Panc1 (cell line): Measurements from ENCODE around the gene BCL2L1. TPM values are rescaled to one million over a fixed set of nuclear protein-coding genes. Genes with fewer than 3 reads are reported as not detected.

Source experiments
- ATAC-seq: fragments of 200-7000 bp; cut with Tn5 transposase; 2 replicates; pipeline ENCODE4 v1.9.1; 2020; ENCODE audit warnings: mild to moderate bottlenecking, moderate library complexity
- BruUV-seq: library from RNA; stranded (reverse); fragments of 400-500 nt; replicated peaks from 2 replicates; lab custom pipeline; 2021; lab: Mats Ljungman, UMichigan
- CTCF ChIA-PET: fragments of 300-600 bp; sonication (Branson Sonifier 250); formaldehyde crosslinking; loops from one replicate; lab custom pipeline; 2022; ENCODE audit warnings: antibody characterized with exemption; lab: Charles Lee
- POLR2A ChIA-PET: fragments of 300-600 bp; sonication (Branson Sonifier 250); formaldehyde crosslinking; loops from one replicate; lab custom pipeline; 2022; ENCODE audit warnings: antibody characterized with exemption; lab: Charles Lee
- DNase-seq: peaks from one replicate; pipeline ENCODE4 v3.0.0-alpha.2; 2010; ENCODE audit warnings: low read depth, low spot score
- H3K27ac ChIP-seq: 2 replicates; pipeline ENCODE4 v1.5.1; 2011; ENCODE audit warnings: mild to moderate bottlenecking, low read length, inconsistent platforms
- H3K27me3 ChIP-seq: fragments of 200-500 bp; sonication (Bioruptor generic); 2 replicates; pipeline ENCODE4 v1.6.0; 2014; ENCODE audit warnings: low read length, inconsistent platforms; ENCODE audit not compliant: control insufficient read depth, insufficient read depth
- H3K36me3 ChIP-seq: fragments of 200-500 bp; sonication (Bioruptor generic); 2 replicates; pipeline ENCODE4 v1.5.1; 2014; ENCODE audit warnings: inconsistent platforms, mild to moderate bottlenecking, low read length, moderate library complexity; ENCODE audit not compliant: control insufficient read depth, insufficient read depth
- H3K4me1 ChIP-seq: 2 replicates; pipeline ENCODE4 v1.5.1; 2011; ENCODE audit warnings: inconsistent platforms, mild to moderate bottlenecking, low read length, moderate library complexity; ENCODE audit not compliant: control insufficient read depth, insufficient read depth
- H3K4me3 ChIP-seq, 2 experiments: 2 replicates each; pipeline ENCODE4 v1.5.1; 2011 to 2012; ENCODE audit warnings: low read depth in 2 of 2, low read length in 2 of 2, mild to moderate bottlenecking in 2 of 2, inconsistent platforms in 1 of 2, moderate library complexity in 1 of 2
- H3K9me3 ChIP-seq: fragments of 200-500 bp; sonication (Bioruptor generic); 2 replicates; pipeline ENCODE4 v1.5.1; 2014; ENCODE audit warnings: low read depth, mild to moderate bottlenecking, inconsistent platforms, low read length, moderate library complexity; ENCODE audit not compliant: control insufficient read depth, insufficient read depth
- POLR2AphosphoS5 ChIP-seq: IDR thresholded peaks from 2 replicates; pipeline ENCODE4 v1.6.1; 2012; ENCODE audit warnings: mild to moderate bottlenecking, low read depth, low read length, moderate library complexity
- SIN3A ChIP-seq: IDR thresholded peaks from 2 replicates; pipeline ENCODE4 v1.6.1; 2012; ENCODE audit warnings: low read depth, mild to moderate bottlenecking, low read length, moderate library complexity, borderline replicate concordance; ENCODE audit not compliant: insufficient read depth
- TCF7L2 ChIP-seq: IDR thresholded peaks from 2 replicates; pipeline ENCODE4 v1.6.1; 2011; ENCODE audit warnings: mild to moderate bottlenecking, low read depth, low read length, inconsistent platforms
- in situ Hi-C: cut with HindIII; loops from 2 replicates; pipeline ENCODE4 v1.10.0; 2016; ENCODE audit warnings: low sequenced_read_pairs, low pct_unique_long_range_greater_than_20kb
- intact Hi-C: fragments of 100-400 bp; cut with micrococcal nuclease; formaldehyde crosslinking; loops from one replicate; pipeline ENCODE4 v1.10.0; 2022; ENCODE audit not compliant: unreplicated experiment
- total RNA-seq: library from RNA; stranded (reverse); gene quantifications from one replicate; pipeline ENCODE4 v1.2.1, GENCODE V29; 2021; ENCODE audit not compliant: unreplicated experiment
- TF ChIP-seq, protein P1 (sequence below), 2 experiments: IDR thresholded peaks; 2 replicates each; pipeline ENCODE4 v1.6.1; 2011 to 2012; ENCODE audit warnings: low read depth in 2 of 2, control low read depth in 1 of 2, low read length in 1 of 2, mild to moderate bottlenecking in 1 of 2, moderate library complexity in 1 of 2; ENCODE audit not compliant: insufficient read depth in 1 of 2
- TF ChIP-seq, protein P2 (sequence below): fragments of 450-650 bp; IDR thresholded peaks from 2 replicates; pipeline ENCODE4 v1.5.1; 2017; ENCODE audit warnings: mild to moderate bottlenecking

BCL2L1 gene
- total RNA-seq, 1 experiment from 2014 or later: 150 TPM

- no TSS peak for BruUV-seq
- in situ Hi-C loops: no loop called here
- Histone ChIP-seq H3K27me3 (no peaks in the 10 kb centered on the region), H3K36me3 (no peaks in the 10 kb centered on the region), H3K4me3 (no peak overlapping the region), H3K9me3 (no peaks in the 10 kb centered on the region), H3K4me1 (no peaks in the 10 kb centered on the region), H3K27ac (no peak overlapping the region)
- DNase-seq (no peak), ATAC-seq (no peak)
- intact Hi-C loops: loop anchor here (10.0 kb wide), 1 partner anchor 556 kb away; no protein-coding TSS in a partner anchor
- ChIA-PET POLR2A (interaction anchor here (0.5 to 1.7 kb wide), 5 partner anchors 9 to 448 kb away, joined by 3 to 9 read pairs (median 3); no protein-coding TSS in a partner anchor), CTCF (interaction anchor here (1.4 kb wide), 1 partner anchor 85 kb away, joined by 4 read pairs; no protein-coding TSS in a partner anchor)
- no peak for TF ChIP-seq POLR2AphosphoS5
- TF ChIP-seq, protein P1, sequence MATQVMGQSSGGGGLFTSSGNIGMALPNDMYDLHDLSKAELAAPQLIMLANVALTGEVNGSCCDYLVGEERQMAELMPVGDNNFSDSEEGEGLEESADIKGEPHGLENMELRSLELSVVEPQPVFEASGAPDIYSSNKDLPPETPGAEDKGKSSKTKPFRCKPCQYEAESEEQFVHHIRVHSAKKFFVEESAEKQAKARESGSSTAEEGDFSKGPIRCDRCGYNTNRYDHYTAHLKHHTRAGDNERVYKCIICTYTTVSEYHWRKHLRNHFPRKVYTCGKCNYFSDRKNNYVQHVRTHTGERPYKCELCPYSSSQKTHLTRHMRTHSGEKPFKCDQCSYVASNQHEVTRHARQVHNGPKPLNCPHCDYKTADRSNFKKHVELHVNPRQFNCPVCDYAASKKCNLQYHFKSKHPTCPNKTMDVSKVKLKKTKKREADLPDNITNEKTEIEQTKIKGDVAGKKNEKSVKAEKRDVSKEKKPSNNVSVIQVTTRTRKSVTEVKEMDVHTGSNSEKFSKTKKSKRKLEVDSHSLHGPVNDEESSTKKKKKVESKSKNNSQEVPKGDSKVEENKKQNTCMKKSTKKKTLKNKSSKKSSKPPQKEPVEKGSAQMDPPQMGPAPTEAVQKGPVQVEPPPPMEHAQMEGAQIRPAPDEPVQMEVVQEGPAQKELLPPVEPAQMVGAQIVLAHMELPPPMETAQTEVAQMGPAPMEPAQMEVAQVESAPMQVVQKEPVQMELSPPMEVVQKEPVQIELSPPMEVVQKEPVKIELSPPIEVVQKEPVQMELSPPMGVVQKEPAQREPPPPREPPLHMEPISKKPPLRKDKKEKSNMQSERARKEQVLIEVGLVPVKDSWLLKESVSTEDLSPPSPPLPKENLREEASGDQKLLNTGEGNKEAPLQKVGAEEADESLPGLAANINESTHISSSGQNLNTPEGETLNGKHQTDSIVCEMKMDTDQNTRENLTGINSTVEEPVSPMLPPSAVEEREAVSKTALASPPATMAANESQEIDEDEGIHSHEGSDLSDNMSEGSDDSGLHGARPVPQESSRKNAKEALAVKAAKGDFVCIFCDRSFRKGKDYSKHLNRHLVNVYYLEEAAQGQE (IDR thresholded peaks at IDR 0.05; ENCODE audit: insufficient read depth in 1 of 2, low read depth in 2 of 2, low read length in 1 of 2): no peak
- no peak for TF ChIP-seq SIN3A
- no peak for TF ChIP-seq TCF7L2
- TF ChIP-seq, protein P2, sequence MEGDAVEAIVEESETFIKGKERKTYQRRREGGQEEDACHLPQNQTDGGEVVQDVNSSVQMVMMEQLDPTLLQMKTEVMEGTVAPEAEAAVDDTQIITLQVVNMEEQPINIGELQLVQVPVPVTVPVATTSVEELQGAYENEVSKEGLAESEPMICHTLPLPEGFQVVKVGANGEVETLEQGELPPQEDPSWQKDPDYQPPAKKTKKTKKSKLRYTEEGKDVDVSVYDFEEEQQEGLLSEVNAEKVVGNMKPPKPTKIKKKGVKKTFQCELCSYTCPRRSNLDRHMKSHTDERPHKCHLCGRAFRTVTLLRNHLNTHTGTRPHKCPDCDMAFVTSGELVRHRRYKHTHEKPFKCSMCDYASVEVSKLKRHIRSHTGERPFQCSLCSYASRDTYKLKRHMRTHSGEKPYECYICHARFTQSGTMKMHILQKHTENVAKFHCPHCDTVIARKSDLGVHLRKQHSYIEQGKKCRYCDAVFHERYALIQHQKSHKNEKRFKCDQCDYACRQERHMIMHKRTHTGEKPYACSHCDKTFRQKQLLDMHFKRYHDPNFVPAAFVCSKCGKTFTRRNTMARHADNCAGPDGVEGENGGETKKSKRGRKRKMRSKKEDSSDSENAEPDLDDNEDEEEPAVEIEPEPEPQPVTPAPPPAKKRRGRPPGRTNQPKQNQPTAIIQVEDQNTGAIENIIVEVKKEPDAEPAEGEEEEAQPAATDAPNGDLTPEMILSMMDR: no peak
These were observed 83.9 kb downstream of the BCL2L1 start for GRCh38 chr20:31638816-31639215.

GRCh38 chr20:31638317-31638716 is 84.4 kb downstream of the BCL2L1 start:
- no peak for DNase-seq
- H3K4me1 ChIP-seq: no peaks in the 10 kb centered on the region
- H3K27ac ChIP-seq: no peak overlapping the region
- H3K27me3 ChIP-seq: no peaks in the 10 kb centered on the region
- in situ Hi-C loops: no loop called here
- no peaks in the 10 kb centered on the region for H3K9me3 ChIP-seq
- H3K36me3 ChIP-seq: no peaks in the 10 kb centered on the region
- ATAC-seq: no peak
- intact Hi-C loops: loop anchor here (10.0 kb wide), 1 partner anchor 556 kb away; no protein-coding TSS in a partner anchor
- BruUV-seq: no TSS peak
- H3K4me3 ChIP-seq: no peak overlapping the region
- no peak for TF ChIP-seq TCF7L2
- ChIA-PET CTCF (interaction anchor here (1.4 kb wide), 1 partner anchor 85 kb away, joined by 4 read pairs; no protein-coding TSS in a partner anchor), POLR2A (interaction anchor here (1.7 kb wide), 1 partner anchor 85 kb away, joined by 9 read pairs; no protein-coding TSS in a partner anchor)

DNA sequence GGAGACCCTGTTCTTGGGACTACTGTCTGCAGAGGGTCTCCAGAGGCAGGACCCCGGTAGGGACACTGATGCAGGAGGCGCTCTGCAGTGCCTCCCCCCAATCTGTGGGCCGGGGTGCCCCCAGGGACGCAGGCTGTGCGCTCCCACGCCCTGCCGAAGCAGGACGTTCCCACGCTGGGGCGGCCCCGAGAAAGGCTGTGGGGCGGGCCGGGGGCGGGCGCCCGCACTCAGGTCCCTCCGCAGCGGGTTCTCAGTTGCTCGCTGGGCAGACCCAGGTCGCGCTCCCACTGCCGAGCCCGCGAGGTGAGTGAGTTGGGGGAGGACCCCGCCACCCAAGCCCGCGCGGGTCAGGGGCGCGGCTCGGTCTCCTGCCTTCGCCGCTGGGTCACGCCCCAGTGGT is 85.0 kb downstream of the BCL2L1 start, which contains the start of gene COX4I2:
Gene COX4I2, plus strand, starts transcription at position 253 of the 400 bp plus-strand sequence. CDS start 1,106 bp downstream, outside the sequence.
- DNase-seq: no peak
- in situ Hi-C loops: no loop called here
- Histone ChIP-seq H3K4me3 (no peak within 1 kb of the TSS), H3K27me3 (no peaks in the 10 kb centered on the region), H3K9me3 (no peaks in the 10 kb centered on the region), H3K27ac (no peak within 1 kb of the TSS), H3K4me1 (no peaks in the 10 kb centered on the region), H3K36me3 (no peaks in the 10 kb centered on the region)
- ChIA-PET POLR2A (no interaction called here), CTCF (interaction anchor here (0.7 kb wide), 1 partner anchor 76 kb away, joined by 14 read pairs; no protein-coding TSS in a partner anchor)
- BruUV-seq: no TSS peak
- no peak for ATAC-seq
- TF ChIP-seq, protein P2: no peak
- TF ChIP-seq, protein P1 (IDR thresholded peaks at IDR 0.05; ENCODE audit: insufficient read depth in 1 of 2, low read depth in 2 of 2, low read length in 1 of 2): no peak
- TF ChIP-seq TCF7L2: no peak
- TF ChIP-seq POLR2AphosphoS5: no peak
- no peak for TF ChIP-seq SIN3A
- intact Hi-C loops: loop anchor here (10.0 kb wide), 1 partner anchor 557 kb away; no protein-coding TSS in a partner anchor
